Occipital lobe (tissue), 2 donors: ENCODE measurements around the gene EXOC3L2. TPM values are rescaled to one million over a fixed set of nuclear protein-coding genes. Genes with fewer than 3 reads are reported as not detected.

Source experiments
- DNase-seq: peaks from one replicate; lab custom pipeline; 2025; lab: John Stamatoyannopoulos, UW
- total RNA-seq: library from RNA; depleted of rRNA; stranded (reverse); fragments of >200 nt; gene quantifications from one replicate; pipeline ENCODE4 v1.2.3, GENCODE V29; 2014

EXOC3L2 gene
- total RNA-seq, 1 donor from 2014 or later, result not detected

- no peak for DNase-seq
Observed at GRCh38 chr19:45162608-45163143, 82.5 kb downstream of the EXOC3L2 start.

Other genes starting within 250 kb of the EXOC3L2 start
- gene RELB, start 243.9 kb downstream of the EXOC3L2 start, total RNA-seq, result 0.62 TPM
- gene CLASRP, start 206.4 kb downstream of the EXOC3L2 start, total RNA-seq, result 3.9 TPM
- gene ZNF296, start 168.9 kb downstream of the EXOC3L2 start, total RNA-seq, result not detected
- gene GEMIN7, start 166.1 kb downstream of the EXOC3L2 start, total RNA-seq, result 13.3 TPM
- gene PPP1R37, start 152.2 kb downstream of the EXOC3L2 start, total RNA-seq, result 20.6 TPM
- 0.47 TPM for gene NKPD1, start 84.4 kb downstream of the EXOC3L2 start, total RNA-seq
- gene TRAPPC6A, start 67.2 kb downstream of the EXOC3L2 start, total RNA-seq, result 2.2 TPM
- 3.1 TPM for gene BLOC1S3, start 66.6 kb downstream of the EXOC3L2 start, total RNA-seq
- gene MARK4, start 5.9 kb upstream of the EXOC3L2 start, total RNA-seq, result 19.2 TPM
- gene CKM, start 77.5 kb upstream of the EXOC3L2 start, total RNA-seq, result 1.2 TPM
- 0.16 TPM for gene KLC3, start 95.3 kb upstream of the EXOC3L2 start, total RNA-seq
- gene ERCC2, start 125.2 kb upstream of the EXOC3L2 start, total RNA-seq, result 10.9 TPM
- gene PPP1R13L, start 159.7 kb upstream of the EXOC3L2 start, total RNA-seq, result not detected
- gene POLR1G, start 161.2 kb upstream of the EXOC3L2 start, total RNA-seq, result 5.3 TPM
- gene ERCC1, start 178.5 kb upstream of the EXOC3L2 start, total RNA-seq, result 51.2 TPM
- gene FOSB, start 222.6 kb upstream of the EXOC3L2 start, total RNA-seq, result 2.2 TPM